Mucosa of descending colon (tissue), 3 donors: Measurements from ENCODE around the gene PARD3B. TPM values are rescaled to one million over a fixed set of nuclear protein-coding genes. Genes with fewer than 3 reads are reported as not detected.

Experiments
- ATAC-seq: fragments of 200-7000 bp; cut with Tn5 transposase; one replicate; pipeline ENCODE4 v1.9.1; 2020; ENCODE audit warnings: mild to moderate bottlenecking, moderate library complexity
- DNase-seq, 3 donors: peaks; one replicate each; pipeline ENCODE4 v3.0.0-alpha.2; 2020
- H3K36me3 ChIP-seq: fragments of 200-600 bp; one replicate; pipeline ENCODE4 v1.8.0; 2021; ENCODE audit warnings: low read depth, mild to moderate bottlenecking
- H3K4me1 ChIP-seq: fragments of 200-600 bp; one replicate; pipeline ENCODE4 v1.8.0; 2021; ENCODE audit warnings: low read depth, mild to moderate bottlenecking
- H3K4me3 ChIP-seq: fragments of 200-600 bp; one replicate; pipeline ENCODE4 v1.8.0; 2021; ENCODE audit warnings: mild to moderate bottlenecking
- H3K9me3 ChIP-seq: fragments of 200-600 bp; one replicate; pipeline ENCODE4 v1.8.0; 2021; ENCODE audit warnings: mild to moderate bottlenecking
- CTCF ChIP-seq: fragments of 200-600 bp; IDR thresholded peaks from one replicate; pipeline ENCODE4 v1.8.0; 2022; ENCODE audit warnings: antibody characterized with exemption, mild to moderate bottlenecking
- intact Hi-C, 2 donors: fragments of 100-400 bp; cut with DNase I in 1 of 2; cut with micrococcal nuclease in 1 of 2; formaldehyde crosslinking; loops; one replicate each; pipeline versions ENCODE4 v1.11.0 to v1.11.1; 2022; cut with DNase I, micrococcal nuclease
- total RNA-seq, 3 donors: library from RNA; stranded (reverse); fragmentation: NEBNext Ultra II Directional in 2 of 3; extraction: Animal tissue kit (Norgen Biotek cat#: 25700) in 2 of 3; gene quantifications; one replicate each; pipeline versions ENCODE4 v1.2.1 to v1.2.4, GENCODE V29; 2021 to 2023
- donor health status: DM: no; HTN: no; CAD: no; lungs with moderate emphysema.
- donor health status: DM: no; HTN: no; CAD: no.
- donor health status: DM: no; HTN: yes; CAD: no.

Gene PARD3B
- total RNA-seq, 3 donors from 2014 or later: 21.1 to 56.8 (median 44.0) TPM

- Histone ChIP-seq H3K4me1 (no peaks in the 10 kb centered on the region), H3K36me3 (no peaks in the 10 kb centered on the region), H3K9me3 (no peaks in the 10 kb centered on the region), H3K4me3 (no peak overlapping the region)
- no peak for TF ChIP-seq CTCF
- ATAC-seq (no peak), DNase-seq (no peak)
- intact Hi-C loops: no loop called here
Measured at GRCh38 chr2:205052781-205053180, 507.5 kb downstream of the PARD3B start.

DNA sequence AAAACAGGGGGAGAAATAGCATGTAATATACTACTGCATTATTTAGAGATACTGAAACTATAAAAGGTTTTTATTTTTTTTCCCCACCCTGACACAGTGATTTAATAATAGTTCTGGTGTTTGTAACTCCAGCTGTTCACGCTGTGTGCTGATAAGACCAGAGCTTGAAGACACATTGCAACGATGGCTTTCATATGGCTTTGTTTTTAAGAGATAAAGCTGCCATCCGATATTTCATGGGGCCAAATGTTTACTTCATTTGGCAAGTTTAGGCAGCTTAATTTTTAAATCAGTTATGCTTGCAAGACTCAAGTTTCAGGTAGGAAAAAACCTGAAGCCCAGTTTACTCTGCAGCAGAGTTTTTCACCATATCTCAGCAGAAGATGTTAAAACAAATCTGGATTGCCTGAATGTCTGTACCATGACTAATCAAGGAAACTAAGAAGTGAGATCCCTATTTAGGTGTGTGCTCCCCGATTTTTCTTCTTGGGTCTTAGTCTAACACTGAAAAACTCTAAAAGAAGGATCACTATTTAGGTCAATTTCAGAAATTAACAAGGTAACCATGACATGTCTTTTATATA, 508.6 kb downstream of the PARD3B start:
- no peaks in the 10 kb centered on the region for H3K4me1 ChIP-seq
- ATAC-seq: no peak
- intact Hi-C loops: no loop called here

DNA sequence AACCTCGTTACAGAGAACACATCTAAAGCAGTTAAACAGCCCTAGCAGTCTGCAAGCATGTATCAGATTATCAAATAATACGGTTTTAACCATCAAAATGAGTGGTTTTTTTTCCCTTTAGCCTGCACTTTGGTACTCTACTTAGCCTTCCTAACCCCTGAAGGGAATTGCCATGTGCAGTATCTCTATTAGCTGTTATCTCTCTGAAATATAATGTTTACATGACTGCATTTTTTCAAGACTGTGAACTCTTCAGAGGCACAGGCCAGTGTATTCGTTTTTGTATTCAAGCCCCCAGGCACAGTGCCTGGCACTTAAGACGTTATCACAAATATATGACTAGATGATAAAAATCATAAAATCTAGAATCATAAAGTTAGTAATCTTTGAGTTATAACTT, 509.5 kb downstream of the PARD3B start:
- ATAC-seq (no peak), DNase-seq (no peak)
- TF ChIP-seq CTCF: no peak
- H3K4me3 ChIP-seq: no peak overlapping the region
- no peaks in the 10 kb centered on the region for H3K4me1 ChIP-seq
- intact Hi-C loops: no loop called here
- H3K36me3 ChIP-seq: no peaks in the 10 kb centered on the region
- H3K9me3 ChIP-seq: no peaks in the 10 kb centered on the region

More for the DNA sequence above, 508.6 kb downstream of the PARD3B start:
- no peak for DNase-seq
- H3K4me3 ChIP-seq: no peak overlapping the region
- H3K36me3 ChIP-seq: no peaks in the 10 kb centered on the region
- no peak for TF ChIP-seq CTCF
- H3K9me3 ChIP-seq: no peaks in the 10 kb centered on the region

- no peaks in the 10 kb centered on the region for H3K36me3 ChIP-seq
- intact Hi-C loops: no loop called here
- ATAC-seq (no peak), DNase-seq (no peak)
- no peak overlapping the region for H3K4me3 ChIP-seq
- no peaks in the 10 kb centered on the region for H3K9me3 ChIP-seq
- no peaks in the 10 kb centered on the region for H3K4me1 ChIP-seq
- no peak for TF ChIP-seq CTCF
Measured at GRCh38 chr2:205055251-205055650, 510.0 kb downstream of the PARD3B start.

GRCh38 chr2:205056151-205056561, 510.9 kb downstream of the PARD3B start:
- no peaks in the 10 kb centered on the region for H3K4me1 ChIP-seq
- H3K36me3 ChIP-seq: no peaks in the 10 kb centered on the region
- intact Hi-C loops: no loop called here
- no peak for ATAC-seq
- DNase-seq: no peak
- no peak overlapping the region for H3K4me3 ChIP-seq
- H3K9me3 ChIP-seq: no peaks in the 10 kb centered on the region
- TF ChIP-seq CTCF: no peak

DNA sequence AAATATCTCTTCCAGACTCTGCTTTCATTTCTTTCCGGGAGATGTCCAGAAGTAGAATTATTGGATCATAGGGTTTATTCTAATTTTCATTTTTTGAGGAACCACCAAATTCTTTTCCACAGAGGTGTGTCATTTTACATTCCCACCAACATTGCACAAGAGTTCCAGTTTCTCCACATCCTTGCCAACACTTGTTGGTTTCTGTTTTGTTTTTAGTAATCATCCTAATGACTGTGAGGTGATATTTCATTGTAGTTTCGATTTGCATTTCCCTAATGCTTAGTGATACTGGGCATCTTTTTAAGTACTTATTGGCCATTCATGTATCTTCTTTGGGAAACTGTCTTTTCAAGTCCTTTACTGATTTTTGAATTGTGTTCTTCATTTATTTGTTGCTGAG, 513.1 kb downstream of the PARD3B start:
- ATAC-seq: no peak
- no peak for TF ChIP-seq CTCF
- H3K4me3 ChIP-seq: no peak overlapping the region
- no peak for DNase-seq
- no peaks in the 10 kb centered on the region for H3K36me3 ChIP-seq
- intact Hi-C loops: no loop called here
- H3K4me1 ChIP-seq: no peaks in the 10 kb centered on the region
- H3K9me3 ChIP-seq: no peaks in the 10 kb centered on the region
